Loucy (cell line): Measurements from ENCODE around the gene CHST7.

Source experiments
- CTCF ChIP-seq: fragments of 200-600 bp; sonication (generic); conservative IDR thresholded peaks from 2 replicates; pipeline ENCODE4 v1.5.1; 2014; ENCODE audit warnings: mild to moderate bottlenecking, antibody characterized with exemption, low read length
- EZH2phosphoT487 ChIP-seq: fragments of 200-600 bp; IDR thresholded peaks from 2 replicates; pipeline ENCODE4 v1.6.1; 2018; ENCODE audit warnings: antibody characterized with exemption, mild to moderate bottlenecking, moderate library complexity, borderline replicate concordance

GRCh38 chrX:46571423-46572339, 1.9 kb upstream of the CHST7 start:
- TF ChIP-seq CTCF (no peak), EZH2phosphoT487 (no peak)
